ENCODE results near the gene MRPL42.

DNA sequence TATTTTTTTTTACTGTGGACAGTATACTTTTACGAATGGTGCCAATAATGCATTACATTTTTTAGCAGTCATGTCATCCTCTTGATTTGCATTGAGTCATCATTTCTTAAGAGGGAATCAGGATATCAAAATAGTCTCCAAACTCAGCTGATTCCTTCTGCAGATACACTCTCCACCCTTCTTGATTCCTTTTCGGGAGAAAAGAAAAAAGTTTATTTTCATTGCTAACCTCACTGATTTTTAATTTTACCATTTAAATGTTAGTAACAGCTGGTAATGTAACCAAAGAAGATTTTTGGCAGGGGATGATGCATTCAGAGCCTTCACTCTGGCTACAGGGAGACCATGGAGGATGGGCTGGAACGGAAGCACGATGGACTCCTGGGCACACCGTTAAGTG is 47.5 kb downstream of the MRPL42 start:
- TF ChIP-seq, protein P1, sequence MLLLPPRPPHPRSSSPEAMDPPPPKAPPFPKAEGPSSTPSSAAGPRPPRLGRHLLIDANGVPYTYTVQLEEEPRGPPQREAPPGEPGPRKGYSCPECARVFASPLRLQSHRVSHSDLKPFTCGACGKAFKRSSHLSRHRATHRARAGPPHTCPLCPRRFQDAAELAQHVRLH (tag by site-specific recombination; IDR thresholded peaks at IDR 0.05): no peak
- no peak for TF ChIP-seq ZNF510 (tag by site-specific recombination; IDR thresholded peaks at IDR 0.05; ENCODE audit: insufficient replicate concordance)
- TF ChIP-seq HOXC10 (CRISPR knock-in tag; IDR thresholded peaks at IDR 0.05): no peak
- TF ChIP-seq, protein P2, sequence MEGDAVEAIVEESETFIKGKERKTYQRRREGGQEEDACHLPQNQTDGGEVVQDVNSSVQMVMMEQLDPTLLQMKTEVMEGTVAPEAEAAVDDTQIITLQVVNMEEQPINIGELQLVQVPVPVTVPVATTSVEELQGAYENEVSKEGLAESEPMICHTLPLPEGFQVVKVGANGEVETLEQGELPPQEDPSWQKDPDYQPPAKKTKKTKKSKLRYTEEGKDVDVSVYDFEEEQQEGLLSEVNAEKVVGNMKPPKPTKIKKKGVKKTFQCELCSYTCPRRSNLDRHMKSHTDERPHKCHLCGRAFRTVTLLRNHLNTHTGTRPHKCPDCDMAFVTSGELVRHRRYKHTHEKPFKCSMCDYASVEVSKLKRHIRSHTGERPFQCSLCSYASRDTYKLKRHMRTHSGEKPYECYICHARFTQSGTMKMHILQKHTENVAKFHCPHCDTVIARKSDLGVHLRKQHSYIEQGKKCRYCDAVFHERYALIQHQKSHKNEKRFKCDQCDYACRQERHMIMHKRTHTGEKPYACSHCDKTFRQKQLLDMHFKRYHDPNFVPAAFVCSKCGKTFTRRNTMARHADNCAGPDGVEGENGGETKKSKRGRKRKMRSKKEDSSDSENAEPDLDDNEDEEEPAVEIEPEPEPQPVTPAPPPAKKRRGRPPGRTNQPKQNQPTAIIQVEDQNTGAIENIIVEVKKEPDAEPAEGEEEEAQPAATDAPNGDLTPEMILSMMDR (tag by site-specific recombination; IDR thresholded peaks at IDR 0.05): no peak
- no peak for TF ChIP-seq BCL11A (tag by site-specific recombination; IDR thresholded peaks at IDR 0.05; ENCODE audit: low read depth)
- no peak for TF ChIP-seq ZNF16 (tag by site-specific recombination; IDR thresholded peaks at IDR 0.05; ENCODE audit: low read depth)
